Activated naive CD8-positive, alpha-beta T cell (primary cell): ENCODE data around the gene CMC4.

Experiments used
- H3K27ac Mint-ChIP-seq: one replicate; pipeline ENCODE4 v1.8.0; 2021; ENCODE audit warnings: mixed read lengths
- H3K27me3 Mint-ChIP-seq: one replicate; pipeline ENCODE4 v1.8.0; 2021; ENCODE audit warnings: mixed read lengths
- H3K36me3 Mint-ChIP-seq: one replicate; pipeline ENCODE4 v1.8.0; 2021; ENCODE audit warnings: mixed read lengths
- H3K4me1 Mint-ChIP-seq: one replicate; pipeline ENCODE4 v1.8.0; 2021; ENCODE audit warnings: low read depth, mixed read lengths
- H3K4me3 Mint-ChIP-seq: one replicate; pipeline ENCODE4 v1.8.0; 2021; ENCODE audit warnings: mild to moderate bottlenecking, mixed read lengths
- H3K9me3 Mint-ChIP-seq: one replicate; pipeline ENCODE4 v1.8.0; 2021; ENCODE audit warnings: low read depth, mixed read lengths

The CMC4 gene

DNA sequence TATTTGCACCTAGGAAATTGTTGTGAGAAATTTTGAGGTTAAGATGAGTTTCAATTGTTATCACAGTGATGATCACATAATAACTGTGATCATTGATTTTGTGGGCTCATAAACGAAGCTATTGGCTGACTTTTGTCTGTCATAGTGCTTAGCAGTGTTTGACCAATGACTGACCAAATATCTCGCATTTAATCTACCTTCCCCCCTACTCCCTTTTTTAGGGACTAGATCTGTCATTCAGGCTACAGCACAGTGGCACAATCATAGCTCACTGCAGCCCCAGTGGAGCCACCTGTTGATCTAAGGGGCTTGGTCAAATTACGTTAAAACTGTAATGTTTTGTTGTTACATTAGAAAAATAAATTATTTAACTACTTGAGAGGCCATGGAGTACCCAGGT, 42.8 kb downstream of the CMC4 start:
- Mint-ChIP-seq H3K27me3 (no peaks in the 10 kb centered on the region), H3K9me3 (no peaks in the 10 kb centered on the region), H3K36me3 (peaks cover 3% of the 10 kb centered on the region), H3K4me3 (peak overlapping the region; percentile 93), H3K27ac (peak overlapping the region; percentile 96), H3K4me1 (peaks cover 25% of the 10 kb centered on the region)

DNA sequence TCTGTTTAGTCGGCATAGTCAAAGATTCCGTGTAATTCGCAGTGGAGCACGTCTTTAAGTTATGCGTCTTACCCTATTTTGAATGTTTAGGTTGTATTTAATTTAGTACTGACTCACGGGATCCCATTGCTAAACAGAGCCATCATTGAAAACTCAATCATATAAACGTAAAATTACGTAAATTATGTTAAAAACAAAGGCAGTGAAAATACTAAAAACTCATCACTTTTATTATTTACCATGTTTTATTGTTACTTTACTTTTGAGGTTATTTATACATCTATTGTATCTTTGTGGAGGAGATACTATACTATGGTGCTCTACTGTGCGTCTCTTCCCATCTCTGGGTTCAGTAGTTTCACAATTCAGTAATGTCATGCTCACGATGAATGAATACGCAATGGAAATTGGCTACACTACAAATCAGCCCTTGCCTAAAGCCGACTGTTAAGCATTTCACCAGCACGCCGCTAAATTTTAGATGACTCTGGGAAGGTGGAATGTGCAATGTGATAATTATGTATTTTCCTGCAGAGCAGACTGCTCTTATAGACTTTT, 43.3 kb downstream of the CMC4 start:
- Mint-ChIP-seq H3K27ac (peak overlapping the region; percentile 96), H3K36me3 (peaks cover 3% of the 10 kb centered on the region), H3K9me3 (no peaks in the 10 kb centered on the region), H3K4me1 (peaks cover 25% of the 10 kb centered on the region), H3K27me3 (no peaks in the 10 kb centered on the region), H3K4me3 (peak overlapping the region; percentile 93)

DNA sequence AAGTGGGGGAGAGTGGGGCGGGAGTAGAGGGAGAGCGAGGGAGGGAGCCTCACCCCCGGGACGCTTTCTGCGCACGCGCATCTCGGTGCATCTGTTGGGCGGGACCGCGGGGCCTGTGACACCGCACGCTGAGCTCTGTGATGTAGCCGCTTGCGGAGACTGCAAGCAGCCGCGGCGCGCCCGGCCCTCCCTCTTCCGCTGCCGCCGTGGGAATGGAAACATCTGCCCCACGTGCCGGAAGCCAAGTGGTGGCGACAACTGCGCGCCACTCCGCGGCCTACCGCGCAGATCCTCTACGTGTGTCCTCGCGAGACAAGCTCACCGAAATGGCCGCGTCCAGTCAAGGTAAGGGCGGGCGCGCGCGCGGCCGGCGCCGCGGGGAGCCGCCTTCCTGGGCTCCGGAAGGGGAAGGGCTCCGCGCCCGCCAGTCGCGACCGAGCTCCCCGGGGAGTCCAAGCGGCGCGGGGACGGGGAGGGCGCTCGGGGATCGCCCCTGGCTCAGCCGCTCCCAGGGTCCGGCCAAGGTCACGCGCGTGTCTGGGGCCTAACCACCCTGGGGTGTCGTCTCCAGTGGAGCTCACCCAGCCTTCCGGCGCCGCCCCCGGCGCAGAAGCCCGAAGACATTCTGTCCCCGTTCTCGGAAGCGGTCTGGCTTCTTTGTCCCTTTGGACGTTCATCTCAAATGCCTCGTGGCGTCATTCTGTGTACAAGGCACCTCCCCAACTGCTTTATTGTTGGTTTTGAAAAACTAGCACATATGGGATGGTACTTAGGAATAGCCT, 44.0 kb downstream of the CMC4 start, which contains the start of gene FUNDC2:
Gene FUNDC2 (plus strand): TSS at position 118 of the 782 bp plus-strand sequence. CDS start 95 bp downstream, at position 213.
- peaks cover 3% of the 10 kb centered on the region for H3K36me3 Mint-ChIP-seq
- H3K27ac Mint-ChIP-seq, result peak within 1 kb of the TSS; percentile 96
- peaks cover 25% of the 10 kb centered on the region for H3K4me1 Mint-ChIP-seq
- no peaks in the 10 kb centered on the region for H3K9me3 Mint-ChIP-seq
- no peaks in the 10 kb centered on the region for H3K27me3 Mint-ChIP-seq
- peak within 1 kb of the TSS; percentile 93 for H3K4me3 Mint-ChIP-seq

DNA sequence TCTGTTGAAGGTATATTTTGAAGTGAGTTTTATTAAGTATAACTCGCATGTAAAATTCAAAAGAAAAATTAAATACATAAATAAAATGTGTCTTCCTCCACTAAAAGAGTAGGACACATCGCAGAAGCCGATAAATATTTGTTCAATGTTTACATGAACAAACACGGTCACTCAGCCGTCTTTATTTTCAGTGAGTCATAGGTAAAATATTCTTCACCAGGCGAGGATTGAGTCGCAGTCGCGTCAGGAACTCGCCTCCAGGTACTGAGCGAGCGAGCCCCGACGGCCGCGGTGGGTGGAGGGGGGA, 44.6 kb downstream of the CMC4 start:
- no peaks in the 10 kb centered on the region for H3K9me3 Mint-ChIP-seq

DNA sequence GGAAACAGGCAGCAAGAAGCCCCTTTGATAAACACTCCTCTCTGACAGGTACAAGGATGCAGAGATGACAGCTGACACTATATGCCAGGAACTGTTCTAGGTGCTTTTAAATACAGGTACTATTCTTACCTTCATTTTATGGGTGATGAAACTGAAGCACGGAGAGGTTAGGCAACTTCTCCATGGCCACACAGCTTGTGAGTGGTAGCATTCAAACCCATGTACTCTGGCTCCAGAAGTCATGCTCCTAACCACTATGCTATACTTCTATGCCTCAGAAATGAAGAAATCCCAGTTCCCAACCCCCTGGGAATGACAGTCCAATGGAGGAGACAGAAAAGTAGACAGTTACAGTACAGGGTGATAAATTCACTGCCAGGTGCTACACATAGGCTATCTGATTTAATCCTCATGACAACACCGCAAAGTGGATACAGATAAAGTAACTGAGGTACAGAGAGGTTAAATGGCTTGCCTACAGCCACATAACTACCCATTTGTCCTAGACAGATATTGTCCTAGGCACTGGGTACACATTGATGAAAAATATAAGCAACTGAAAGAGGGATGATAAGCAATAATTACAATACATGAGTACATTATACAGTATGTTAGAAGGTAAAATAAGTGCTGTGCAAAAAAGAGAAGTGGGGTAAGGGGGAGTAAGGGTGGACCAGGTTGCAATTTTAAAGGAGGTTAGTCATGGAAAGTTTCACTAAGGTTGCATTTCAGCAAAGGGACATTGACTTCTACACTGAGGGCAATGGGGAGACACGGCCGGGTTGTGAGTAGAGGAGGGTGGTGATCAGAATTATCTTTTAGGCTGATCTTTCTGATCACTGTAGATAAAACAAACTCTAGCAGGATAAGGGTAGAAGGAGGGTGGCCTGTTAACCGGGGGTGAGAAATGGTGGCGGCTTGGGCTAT, 46.8 kb downstream of the CMC4 start:
- H3K9me3 Mint-ChIP-seq, result no peaks in the 10 kb centered on the region
- no peak overlapping the region for H3K27ac Mint-ChIP-seq

More for the DNA sequence above, 44.6 kb downstream of the CMC4 start:
- Mint-ChIP-seq H3K4me3 (peak overlapping the region; percentile 78), H3K36me3 (peaks cover 3% of the 10 kb centered on the region), H3K27ac (peak overlapping the region; percentile 69), H3K27me3 (no peaks in the 10 kb centered on the region), H3K4me1 (peaks cover 22% of the 10 kb centered on the region)

DNA sequence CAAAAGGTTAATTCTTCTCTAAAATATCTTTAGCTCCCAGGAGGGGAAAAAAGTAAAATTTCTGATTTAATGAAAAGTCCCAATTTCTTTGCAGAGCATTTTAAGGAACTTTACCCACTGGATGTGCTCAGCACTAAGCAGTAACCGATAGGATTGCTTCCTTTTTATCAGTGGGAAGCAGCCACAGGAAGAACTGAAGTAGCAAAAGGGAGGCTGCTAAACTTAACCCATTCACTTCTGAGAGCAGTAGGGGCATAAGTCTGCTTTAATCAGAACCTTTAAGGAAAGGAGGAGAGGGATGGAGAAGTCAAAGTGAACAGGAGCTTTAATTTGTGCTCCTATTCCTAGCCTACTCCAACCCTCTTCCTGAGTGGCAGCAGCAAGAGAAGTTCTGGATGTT, 48.4 kb downstream of the CMC4 start, which contains the start of gene F8:
Gene F8 (minus strand): TSS at position 139 of the 400 bp plus-strand sequence. CDS start 171 bp downstream, outside the sequence.
- H3K4me3 Mint-ChIP-seq, result no peak within 1 kb of the TSS
- peaks cover 3% of the 10 kb centered on the region for H3K4me1 Mint-ChIP-seq
- H3K36me3 Mint-ChIP-seq, result no peaks in the 10 kb centered on the region
- no peaks in the 10 kb centered on the region for H3K9me3 Mint-ChIP-seq
- H3K27me3 Mint-ChIP-seq, result no peaks in the 10 kb centered on the region
- no peak within 1 kb of the TSS for H3K27ac Mint-ChIP-seq

More for the DNA sequence above, 46.8 kb downstream of the CMC4 start:
- H3K36me3 Mint-ChIP-seq, result peaks cover 3% of the 10 kb centered on the region
- no peaks in the 10 kb centered on the region for H3K27me3 Mint-ChIP-seq
- peaks cover 13% of the 10 kb centered on the region for H3K4me1 Mint-ChIP-seq
- H3K4me3 Mint-ChIP-seq, result peak overlapping the region; percentile 52

DNA sequence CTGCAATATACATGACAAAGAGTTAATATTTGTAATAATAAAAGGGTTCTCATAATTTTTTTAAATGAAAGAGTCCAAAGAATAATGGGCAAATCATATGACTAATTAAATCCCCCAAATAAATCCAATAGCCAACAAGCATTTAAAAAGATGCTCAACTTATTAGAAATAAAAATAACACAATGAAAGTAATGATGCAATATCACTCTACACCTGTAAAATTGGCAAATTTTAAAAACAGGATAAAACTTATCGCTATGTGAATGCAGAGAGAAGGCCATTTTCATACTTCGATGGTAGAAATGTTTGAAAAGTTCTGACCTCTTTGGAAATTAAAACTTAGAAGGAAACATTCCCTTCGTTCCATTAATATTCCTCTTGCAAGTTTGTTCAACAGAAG, 50.3 kb downstream of the CMC4 start:
- no peaks in the 10 kb centered on the region for H3K36me3 Mint-ChIP-seq
- no peaks in the 10 kb centered on the region for H3K27me3 Mint-ChIP-seq
- no peak overlapping the region for H3K4me3 Mint-ChIP-seq

More for the DNA sequence above, 50.3 kb downstream of the CMC4 start:
- peaks cover 3% of the 10 kb centered on the region for H3K4me1 Mint-ChIP-seq
- no peak overlapping the region for H3K27ac Mint-ChIP-seq
- H3K9me3 Mint-ChIP-seq, result no peaks in the 10 kb centered on the region
